GM19452 (cell line): ENCODE data around the gene NGDN.
"Not testable (repeated sequence)": the region's sequence is repeated elsewhere in the genome, so short reads cannot be mapped to it uniquely, and the experiment has no call there.

ENCODE experiments used
- ATAC-seq: cut with Tn5 transposase; IDR thresholded peaks from one replicate; pipeline ENCODE4 v1.9.1; 2021; ENCODE audit not compliant: unreplicated experiment

The NGDN gene

DNA sequence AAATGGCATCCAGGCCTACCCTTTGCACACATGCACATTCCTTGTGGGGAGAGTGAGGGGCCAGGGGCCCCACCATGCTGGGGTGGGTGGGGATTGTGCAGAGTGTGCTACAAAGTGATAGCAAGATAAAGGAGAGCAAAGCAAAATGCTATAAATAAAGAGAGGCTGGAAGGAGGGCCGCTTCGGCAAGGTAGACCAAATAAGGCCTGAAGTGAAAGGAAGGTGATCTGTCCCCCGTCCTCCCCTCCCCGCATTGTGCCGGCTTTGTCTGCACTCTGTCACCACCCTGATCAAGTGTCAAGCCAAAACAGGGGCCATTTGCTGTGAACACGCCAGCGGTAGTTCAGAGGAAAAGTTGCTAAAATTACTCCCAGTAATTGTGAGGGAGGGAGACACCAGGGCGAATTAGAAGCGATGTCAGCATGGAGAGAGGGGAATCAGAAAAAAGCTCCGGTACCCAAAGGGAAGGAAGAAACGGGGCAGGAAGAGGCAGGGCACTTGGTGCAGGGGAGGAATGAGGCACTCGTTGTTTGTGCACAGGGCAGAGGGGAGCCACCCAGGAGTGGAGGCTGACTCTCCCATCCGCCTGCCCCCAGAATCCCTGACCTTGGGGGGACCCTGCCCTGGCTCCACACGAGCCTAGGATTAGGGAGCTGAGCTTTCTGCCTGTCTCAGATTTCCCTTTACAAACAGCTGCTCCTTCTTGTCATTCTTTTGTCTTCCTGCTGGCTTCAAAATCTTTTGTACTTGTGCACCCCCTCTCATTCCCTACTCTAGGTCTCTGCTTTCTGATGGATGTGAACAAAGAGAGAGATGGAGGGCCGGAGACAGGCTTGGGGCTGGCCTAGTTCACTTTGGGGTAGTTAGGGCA, 31.2 kb upstream of the NGDN start:
- no peak for ATAC-seq

DNA sequence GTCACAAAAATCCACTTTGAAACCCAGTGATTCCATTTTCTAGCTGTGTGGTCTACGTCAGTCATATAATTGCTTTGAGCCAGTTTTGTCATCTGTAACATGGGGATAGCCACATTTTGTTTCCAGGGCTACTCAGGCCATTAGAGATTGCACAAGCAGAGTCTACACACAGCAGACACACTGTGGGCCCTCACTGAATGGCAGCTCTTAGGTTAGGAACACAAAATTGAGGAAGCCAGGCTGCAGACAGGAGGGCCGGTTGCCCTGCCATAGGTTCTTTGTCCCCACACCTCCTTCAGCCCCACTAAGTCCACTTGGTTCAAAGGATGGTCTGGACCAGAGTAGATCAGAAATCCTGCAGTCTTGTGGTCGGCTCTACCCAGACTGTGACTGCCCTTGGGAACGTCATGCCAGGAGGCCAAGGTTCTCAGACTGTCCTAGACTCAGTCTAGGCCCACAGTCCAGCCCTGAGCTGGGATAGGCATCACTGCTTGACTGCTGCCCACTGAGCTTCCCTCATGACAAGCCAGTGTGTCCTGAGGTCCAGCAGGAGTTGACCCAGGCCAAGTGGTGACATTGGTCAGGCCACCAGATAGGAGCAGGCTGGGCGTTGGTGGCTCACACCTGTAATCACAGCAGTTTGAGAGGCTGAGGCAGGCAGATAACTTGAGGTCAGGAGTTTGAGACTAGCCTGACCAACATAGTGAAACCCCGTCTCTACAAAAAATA, 30.2 kb upstream of the NGDN start:
- no peak for ATAC-seq

DNA sequence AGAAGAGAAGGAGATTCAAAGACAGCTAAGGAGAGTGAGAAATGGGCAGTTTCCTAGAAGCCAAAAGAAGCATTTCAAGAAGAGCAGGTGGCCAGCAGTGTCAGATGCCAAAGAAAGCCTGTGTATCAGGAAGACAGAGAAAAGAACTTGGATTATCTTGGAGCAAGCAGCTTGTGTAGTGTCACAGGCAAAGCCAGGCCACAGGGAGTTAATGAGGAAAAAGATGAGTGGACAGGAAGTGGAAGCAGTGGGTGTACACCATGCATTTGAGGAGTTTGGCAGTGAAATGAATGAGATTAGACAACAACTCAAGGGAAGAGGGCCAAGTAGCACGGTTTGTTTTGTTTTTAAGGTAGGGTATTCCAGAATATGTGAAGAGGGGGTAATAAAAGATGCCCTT, 28.4 kb upstream of the NGDN start:
- no peak for ATAC-seq

DNA sequence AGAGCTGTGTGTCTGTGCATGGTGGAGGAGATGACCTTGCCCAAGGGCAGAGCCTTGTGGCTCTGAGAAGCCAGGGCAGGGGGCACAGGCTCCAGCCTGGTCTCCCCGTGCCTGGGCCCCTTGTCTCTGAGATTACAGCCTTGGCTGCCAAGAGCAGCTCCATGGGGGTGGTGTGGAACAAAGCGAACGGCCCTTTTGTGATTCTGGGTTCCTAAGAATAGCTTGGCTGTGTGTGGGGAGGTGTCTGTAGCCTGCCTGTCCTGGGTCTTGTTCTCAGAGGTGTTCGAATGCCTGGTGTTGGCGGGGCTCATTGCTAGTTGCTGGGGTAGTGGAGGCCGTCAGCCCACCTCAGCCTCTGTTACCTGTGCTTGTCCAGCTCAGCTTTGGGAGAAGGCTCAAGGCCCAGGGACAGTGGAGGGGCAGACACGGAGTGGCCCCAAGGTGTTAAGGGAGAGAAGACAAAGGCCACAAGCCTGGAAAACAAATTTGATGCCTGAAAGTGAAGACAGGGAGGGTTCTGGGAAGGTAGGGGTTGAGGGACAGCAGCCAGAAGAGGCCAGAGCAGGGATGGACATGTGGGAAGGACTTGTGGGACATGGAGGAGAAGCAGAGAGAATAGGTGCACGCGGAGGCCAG, 26.7 kb upstream of the NGDN start:
- no peak for ATAC-seq

DNA sequence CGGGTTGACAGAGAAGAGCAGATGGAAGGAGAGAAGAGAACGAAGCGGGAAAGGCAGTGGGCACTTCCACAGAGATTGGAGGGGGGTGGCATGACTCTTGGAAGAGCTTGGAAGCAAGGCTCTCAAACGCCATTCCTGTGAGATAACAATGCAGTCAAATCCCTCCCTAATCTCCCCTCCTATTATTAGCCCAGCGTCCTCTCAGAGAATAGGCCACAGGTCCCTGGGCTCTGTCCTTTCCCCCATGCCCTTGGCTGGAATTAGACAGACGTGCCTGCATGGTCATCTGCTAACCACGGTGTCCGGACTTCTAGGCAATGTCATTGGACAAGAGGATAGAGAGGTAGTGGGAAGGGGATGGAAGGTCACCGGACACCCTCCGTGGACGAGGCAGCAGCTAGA, 26.1 kb upstream of the NGDN start:
- no peak for ATAC-seq

DNA sequence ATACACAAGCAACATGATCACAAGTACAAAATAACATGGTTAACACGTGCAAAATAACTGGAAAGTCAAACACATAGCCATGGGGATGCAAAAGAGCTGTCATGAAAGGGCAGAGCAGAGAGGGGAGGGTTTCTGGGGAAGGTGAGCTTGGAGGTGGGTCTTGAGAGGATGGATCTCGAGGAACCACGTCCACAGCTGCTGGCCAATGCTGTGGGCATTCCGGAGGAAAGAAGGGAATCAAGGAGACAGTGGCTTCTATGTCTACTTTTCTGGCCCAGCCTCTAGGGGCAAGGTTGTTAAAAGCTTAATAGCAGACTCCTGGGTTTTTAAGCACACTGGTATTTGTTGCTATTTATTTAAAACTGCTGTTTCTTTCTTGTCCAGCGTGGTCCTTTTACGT, 25.6 kb upstream of the NGDN start:
- ATAC-seq = no peak

DNA sequence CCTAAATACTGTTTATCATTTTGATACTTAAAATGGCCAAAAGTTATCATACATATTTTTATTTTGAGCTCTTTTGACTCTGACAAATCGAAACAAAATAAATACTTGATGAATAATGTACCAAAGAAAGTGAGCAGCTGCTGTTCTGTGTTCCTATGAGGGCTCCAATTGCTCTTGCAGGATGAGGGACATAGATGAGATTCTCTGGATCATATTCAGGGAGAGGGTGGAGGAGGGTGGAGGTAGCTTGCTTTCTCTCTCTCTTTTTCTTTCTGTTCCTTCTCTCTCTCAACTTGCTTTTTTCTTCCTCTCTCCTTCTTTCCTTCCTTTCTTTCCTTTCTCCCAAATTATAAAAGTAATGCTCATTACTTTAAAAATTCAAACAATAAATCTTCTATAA, 25.2 kb upstream of the NGDN start:
- no peak for ATAC-seq

DNA sequence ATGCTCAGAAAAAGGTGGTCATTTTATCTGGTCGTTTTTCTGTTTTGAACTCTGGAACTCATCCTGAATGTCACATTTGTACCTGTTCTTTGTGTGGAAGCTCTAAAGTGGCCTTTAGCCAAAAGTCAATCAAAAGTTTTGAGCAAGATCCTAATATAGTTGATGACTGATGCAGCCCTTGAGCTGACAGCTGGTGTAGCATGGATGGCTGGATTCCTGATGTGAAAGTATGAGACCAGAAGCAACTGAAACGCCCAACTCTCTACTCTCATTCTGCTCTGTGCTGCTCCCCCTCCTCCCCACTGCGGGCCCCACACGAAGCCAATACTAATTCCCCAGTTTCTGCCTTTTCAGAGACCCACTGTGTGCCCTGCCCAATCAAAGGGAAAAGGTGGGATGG, 23.7 kb upstream of the NGDN start:
- no peak for ATAC-seq

DNA sequence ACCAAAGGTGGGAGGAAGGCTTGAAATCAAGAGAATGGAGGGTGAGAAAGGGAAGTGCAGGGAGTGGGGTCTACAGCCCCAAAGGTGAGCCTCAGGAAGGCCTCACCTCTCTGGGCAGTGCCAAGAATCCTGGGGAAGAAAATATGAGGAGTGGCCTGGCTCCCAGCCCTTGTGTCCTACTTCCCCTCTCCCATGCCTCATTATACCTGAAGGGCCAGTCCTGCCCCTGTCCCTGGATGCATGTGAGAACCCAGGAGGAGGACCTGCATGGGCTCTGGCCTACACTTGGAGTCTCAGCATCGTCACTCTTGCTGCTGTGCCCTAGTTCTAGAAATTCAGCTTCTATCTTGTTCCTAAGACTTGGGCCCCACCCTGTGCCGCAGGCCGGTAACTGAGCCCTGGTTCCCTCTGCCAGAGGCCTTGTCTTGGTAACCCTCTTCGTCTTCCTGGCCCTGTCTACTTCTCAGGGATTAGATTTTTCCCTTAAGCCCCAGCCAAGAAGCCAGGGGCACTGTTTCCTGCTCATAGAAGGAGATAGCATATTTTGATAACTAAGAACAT, 23.1 kb upstream of the NGDN start:
- ATAC-seq = no peak

DNA sequence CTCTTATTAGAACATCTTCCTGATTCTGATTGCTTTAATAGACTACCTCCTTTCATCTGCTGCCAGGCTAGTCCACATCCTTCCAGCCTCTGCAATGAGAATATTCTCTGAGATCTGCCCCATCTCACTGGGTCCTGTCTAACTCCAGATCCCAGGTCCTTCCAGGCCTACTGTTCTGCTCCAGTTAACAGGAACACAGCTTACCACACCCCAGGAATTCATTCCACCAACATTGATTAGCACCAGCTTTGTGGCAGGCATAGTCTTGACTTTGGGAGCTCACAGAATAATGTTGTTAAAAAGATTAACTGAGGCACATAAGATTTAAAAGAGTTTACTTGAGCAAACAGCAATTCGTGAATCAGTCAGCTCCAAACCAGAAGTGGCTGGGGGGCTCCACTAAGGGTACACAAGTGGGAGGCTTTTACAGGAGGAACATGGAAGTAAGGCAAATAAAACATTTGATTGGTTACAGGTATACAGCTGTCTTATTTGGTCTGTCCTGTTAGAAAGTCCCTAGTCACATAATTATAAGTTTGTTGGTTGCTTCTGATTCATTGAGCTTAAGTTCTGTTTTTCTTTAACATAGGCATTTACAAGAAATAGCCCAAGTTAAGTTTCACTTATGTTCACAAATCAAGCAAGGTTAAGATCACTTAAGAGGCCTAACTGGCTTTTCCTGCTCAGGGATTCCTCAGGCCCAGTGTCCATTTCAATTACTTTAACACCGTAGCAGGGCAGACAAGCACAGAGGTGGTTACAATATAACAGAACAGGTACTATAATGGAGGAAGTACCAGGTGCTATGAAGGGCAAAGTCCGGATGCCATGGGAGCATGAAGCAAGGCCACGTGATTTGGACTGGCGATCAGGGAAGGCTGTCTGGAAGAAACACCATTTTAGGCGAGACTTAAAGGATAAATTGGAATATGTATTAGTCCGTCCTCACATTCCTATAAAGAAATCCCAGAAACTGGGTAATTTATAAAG, 21.8 kb upstream of the NGDN start:
- no peak for ATAC-seq

DNA sequence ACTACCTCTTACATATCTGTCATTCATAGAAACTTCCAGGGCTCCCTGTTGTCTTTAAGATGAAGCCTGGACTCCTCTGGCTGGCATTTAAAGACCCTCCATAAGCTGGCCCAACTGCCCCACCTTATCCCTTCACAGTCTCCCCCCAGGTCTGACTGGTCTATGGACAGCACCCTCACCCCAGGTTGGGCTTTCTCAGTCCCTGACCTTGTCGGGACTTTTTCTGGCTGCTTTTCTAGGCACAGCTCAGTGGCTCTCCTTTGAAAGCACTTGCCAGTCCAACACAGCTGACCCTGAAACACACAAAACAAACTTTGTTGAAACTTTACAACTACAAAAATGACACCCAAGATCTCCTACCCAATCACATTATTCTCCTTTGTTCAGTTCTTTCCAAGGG, 20.2 kb upstream of the NGDN start:
- ATAC-seq = no peak

DNA sequence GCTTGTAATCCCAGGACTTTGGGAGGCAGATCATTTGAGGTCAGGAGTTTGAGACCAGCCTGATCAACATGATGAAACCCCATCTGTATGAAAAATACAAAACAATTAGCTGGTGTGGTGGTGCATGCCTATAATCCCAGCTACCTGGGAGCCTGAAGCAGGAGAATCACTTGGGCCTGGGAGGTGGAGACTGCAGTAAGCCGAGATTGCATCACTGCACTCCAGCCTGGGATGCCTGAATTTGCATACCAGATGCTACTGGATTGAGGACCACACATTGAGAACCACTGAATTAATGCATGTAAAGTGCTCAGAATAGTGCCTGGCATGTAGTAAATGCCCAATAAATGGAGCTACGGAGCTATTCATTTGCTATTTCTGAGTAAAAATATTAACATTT, 19.1 kb upstream of the NGDN start:
- ATAC-seq = no peak

DNA sequence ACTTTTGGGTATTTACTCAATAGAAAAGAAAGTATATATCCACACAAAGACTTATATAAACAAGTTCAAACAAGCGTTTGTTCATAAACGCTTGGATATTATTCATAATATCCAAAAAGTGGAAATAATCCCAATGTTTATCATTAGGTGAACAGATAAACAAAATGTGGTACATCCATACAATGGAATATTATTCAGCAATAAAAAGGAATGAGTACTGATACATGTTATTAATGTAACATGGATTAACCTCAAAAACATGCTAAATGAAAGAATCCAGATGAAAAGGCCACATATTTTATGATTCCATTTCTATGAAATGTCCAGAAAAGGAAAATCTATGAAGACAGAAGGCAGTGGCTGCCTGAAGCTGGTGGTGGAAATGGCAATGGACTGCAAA, 17.3 kb upstream of the NGDN start:
- ATAC-seq = no peak

DNA sequence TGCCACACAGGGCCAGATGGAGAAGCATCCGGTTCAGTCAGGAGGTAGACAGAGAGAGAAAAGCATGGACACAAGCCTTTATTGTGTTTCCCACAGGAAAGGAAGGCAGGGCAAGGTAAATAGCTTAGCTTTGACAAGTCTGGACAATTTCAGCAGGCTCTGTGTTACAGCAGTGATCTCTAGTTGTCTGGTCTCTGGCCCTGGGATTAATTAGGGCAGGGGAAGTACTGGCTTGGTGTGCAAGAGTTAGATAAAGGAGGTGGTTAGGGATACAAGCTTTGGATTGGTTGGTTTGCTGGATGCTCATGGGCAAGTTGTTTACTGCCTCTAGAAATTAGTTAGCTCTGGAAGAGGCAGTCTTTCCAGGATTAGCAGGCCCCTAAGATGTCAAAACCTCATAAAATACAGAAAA, 15.1 kb upstream of the NGDN start:
- ATAC-seq = no peak

DNA sequence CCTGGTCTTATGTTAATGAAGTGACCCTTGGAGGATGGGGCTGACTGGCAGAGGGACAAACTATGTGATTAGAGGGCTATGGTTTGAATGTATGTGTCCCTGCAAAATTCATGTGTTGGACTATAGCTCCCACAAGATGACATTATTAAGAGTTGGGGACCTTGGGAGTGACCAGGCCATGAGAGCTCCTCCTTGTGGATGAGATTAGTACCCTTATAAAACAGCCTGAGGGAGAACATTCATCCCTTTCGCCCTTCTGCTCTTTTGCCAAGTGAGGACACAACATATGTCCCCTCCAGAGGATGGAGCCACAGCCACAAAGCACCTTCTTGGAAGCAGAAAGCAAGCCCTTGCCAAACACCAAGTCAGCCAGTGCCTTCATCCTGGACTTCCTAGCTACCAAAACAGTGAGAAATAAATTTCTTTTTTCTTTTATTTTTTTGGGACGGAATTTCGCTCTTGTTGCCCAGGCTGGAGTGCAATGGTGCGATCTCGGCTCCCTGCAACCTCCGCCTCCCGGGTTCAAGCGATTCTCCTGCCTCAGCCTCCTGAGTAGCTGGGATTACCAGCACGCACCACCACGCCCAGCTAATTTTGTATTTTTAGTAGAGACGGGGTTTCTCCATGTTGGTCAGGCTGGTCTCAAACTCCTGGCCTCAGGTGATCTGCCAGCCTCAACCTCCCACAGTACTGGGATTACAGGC, 12.5 kb upstream of the NGDN start:
- not testable (repeated sequence) for ATAC-seq

DNA sequence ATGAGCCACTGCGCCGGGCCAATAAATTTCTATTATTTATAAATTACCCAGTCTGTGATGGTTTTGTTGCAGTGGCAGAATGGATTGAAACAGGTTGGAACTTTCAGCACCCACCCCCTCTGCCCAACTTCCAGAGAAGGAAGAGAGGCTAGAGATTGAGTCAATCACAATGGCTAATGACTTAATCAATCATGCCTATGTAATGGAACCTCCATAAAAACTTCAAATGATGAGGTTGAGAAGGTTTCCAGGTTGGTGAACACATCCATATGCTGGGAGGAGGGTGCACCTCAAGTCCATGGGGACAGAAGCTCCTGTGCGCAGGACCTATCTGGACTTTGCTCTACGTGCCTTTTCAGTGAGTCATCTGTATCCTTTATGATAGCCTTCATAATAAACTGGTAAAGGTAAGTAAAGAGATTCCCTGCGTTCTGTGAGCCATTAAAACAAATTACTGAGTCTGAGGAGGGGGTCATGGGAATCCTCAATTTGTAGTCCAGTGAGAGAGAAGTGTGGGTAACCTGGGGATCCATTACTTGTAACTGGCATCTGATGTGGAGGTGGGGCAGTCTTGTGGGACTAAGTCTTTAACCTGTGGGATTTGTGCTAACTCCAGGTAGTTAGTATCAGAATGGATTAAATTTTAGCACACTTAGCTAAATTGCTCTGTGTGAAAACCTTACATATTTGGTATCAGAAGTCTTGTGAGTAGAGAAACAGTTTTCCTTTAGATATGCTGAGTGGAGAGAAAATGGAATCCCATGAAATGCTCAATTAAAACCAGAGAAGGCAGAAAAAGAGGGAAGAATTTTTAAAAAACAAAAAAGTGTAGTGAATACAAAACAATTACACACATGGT, 11.7 kb upstream of the NGDN start:
- no peak for ATAC-seq

DNA sequence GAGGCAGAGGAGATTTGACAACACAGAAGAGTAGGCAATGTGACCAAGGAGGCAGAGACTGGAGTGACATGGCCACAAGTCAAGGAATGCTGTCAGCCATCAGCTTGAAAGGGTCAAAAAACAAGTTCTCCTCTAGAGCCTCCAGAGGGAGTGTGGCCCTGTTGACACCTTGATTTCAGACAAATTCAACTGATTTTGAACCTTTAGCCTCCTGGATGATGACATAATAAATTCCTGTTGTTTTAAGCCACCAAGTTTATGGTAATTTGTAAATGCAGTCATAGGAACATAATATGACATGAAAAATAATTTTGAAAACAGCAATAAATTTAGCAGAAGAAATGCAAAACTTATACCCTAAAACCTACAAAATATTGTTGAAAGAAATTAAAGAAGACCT, 8.5 kb upstream of the NGDN start:
- ATAC-seq = no peak

DNA sequence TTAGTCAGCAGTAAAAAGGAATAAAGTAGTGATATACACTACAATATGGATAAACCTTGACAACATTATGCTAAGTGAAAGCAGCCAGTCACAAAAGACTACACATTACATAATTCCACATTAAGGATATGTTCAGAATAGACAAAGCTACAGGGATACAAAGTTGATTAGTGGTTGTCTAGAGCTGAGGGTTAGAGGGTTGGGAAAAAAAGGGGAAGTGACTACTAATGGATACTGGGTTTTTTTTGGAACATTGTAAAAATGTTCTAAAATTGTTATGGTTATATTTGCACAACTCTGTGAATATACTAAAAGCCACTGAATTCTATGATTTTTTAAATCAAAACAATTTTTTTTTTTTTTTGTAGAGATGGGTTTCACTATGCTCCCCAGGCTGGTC, 4.8 kb upstream of the NGDN start:
- ATAC-seq = no peak

DNA sequence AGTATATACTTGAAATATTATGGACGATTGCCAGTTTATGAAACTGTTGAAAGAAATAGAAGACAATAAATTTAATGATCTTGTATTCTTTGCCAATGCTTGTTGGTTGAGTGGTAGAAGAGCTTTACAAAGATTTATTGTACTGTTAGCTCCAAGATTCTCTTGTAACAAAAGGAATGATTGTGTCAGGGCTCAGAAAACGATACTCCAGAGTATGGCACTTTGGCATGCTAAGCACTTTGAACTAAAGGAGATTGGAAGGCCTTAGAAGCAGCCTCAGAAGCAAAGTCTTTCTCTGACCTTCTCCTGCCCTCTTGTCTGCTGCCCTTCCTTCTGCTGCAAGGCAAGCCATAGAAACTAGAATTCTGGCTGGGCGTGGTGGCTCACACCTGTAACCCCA, 4.2 kb upstream of the NGDN start:
- no peak for ATAC-seq
